H1 (cell line): ENCODE data around the gene ASB6.

Experiments
- JUND ChIP-seq: IDR thresholded peaks from 2 replicates; pipeline ENCODE4 v1.6.1; 2011; ENCODE audit warnings: mild to moderate bottlenecking, improper control_type of control experiment, low read length
- POLR2A ChIP-seq, 2 experiments: IDR thresholded peaks; 1 replicate in 1 of 2; 2 replicates in 1 of 2; pipeline ENCODE4 v1.6.1; 2011; ENCODE audit warnings: low read depth in 2 of 2, low read length in 2 of 2, mild to moderate bottlenecking in 2 of 2; ENCODE audit errors: control extremely low read depth in 1 of 2
- POLR2AphosphoS5 ChIP-seq: IDR thresholded peaks from 2 replicates; pipeline ENCODE4 v1.6.1; 2011; ENCODE audit warnings: low read depth, low read length
- RBBP5 ChIP-seq: IDR thresholded peaks from 2 replicates; pipeline ENCODE4 v1.7.1; 2012; ENCODE audit warnings: low read depth, mild to moderate bottlenecking, inconsistent platforms, low read length, moderate library complexity, borderline replicate concordance
- RXRA ChIP-seq: IDR thresholded peaks from 2 replicates; pipeline ENCODE4 v1.6.1; 2011; ENCODE audit warnings: low read depth, mild to moderate bottlenecking, low read length, moderate library complexity; ENCODE audit not compliant: insufficient read depth
- TF ChIP-seq, protein P1 (sequence below), 3 experiments: IDR thresholded peaks; 1 replicate in 2 of 3; 2 replicates in 1 of 3; pipeline versions ENCODE4 v1.5.1 to v1.6.1; 2011; ENCODE audit warnings: low read length in 3 of 3, mild to moderate bottlenecking in 3 of 3, inconsistent platforms in 2 of 3, low read depth in 1 of 3, moderate library complexity in 1 of 3; ENCODE audit not compliant: insufficient read depth in 1 of 3; ENCODE audit errors: control extremely low read depth in 1 of 3
- TF ChIP-seq, protein P2 (sequence below): IDR thresholded peaks from 2 replicates; pipeline ENCODE4 v1.6.1; 2012; ENCODE audit warnings: inconsistent platforms
- TF ChIP-seq, protein P3 (sequence below): IDR thresholded peaks from 2 replicates; pipeline ENCODE4 v1.6.1; 2012; ENCODE audit warnings: low read length, inconsistent platforms

DNA sequence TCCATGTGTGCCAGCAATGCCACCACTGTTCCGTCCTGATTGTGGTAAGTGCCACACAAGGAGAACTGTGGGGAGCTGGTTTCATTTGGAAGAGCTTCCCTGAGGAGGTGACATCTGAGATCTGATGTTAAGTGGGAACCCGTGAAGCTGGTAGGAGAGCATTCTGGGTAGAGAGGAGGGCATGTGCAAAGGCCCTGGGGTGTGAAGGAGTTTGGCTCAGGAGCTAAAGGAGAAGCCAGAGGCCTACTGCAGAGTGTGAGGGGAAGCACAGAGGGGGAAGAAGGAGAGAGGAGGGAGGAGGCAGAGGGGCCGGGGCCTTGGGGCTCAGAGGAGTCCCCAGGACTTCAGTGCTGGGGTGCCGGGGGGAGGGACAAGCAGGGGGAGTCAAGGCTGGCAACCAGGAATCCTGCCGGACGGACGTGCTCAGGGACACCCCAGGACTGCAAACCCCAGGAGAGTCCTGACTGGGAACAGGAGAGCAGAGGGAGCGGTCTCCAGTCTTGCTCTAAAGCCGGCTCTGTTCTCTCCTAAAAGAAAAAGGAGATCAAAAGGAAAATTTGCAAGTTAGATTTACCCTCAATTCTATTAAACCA, 40.8 kb downstream of the ASB6 start:
- no peak for TF ChIP-seq RBBP5
- no peak for TF ChIP-seq JUND
- TF ChIP-seq POLR2AphosphoS5, result no peak
- no peak for TF ChIP-seq RXRA
- TF ChIP-seq, protein P1, sequence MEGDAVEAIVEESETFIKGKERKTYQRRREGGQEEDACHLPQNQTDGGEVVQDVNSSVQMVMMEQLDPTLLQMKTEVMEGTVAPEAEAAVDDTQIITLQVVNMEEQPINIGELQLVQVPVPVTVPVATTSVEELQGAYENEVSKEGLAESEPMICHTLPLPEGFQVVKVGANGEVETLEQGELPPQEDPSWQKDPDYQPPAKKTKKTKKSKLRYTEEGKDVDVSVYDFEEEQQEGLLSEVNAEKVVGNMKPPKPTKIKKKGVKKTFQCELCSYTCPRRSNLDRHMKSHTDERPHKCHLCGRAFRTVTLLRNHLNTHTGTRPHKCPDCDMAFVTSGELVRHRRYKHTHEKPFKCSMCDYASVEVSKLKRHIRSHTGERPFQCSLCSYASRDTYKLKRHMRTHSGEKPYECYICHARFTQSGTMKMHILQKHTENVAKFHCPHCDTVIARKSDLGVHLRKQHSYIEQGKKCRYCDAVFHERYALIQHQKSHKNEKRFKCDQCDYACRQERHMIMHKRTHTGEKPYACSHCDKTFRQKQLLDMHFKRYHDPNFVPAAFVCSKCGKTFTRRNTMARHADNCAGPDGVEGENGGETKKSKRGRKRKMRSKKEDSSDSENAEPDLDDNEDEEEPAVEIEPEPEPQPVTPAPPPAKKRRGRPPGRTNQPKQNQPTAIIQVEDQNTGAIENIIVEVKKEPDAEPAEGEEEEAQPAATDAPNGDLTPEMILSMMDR (IDR thresholded peaks at IDR 0.05; ENCODE audit: control extremely low read depth in 1 of 3, insufficient read depth in 1 of 3, low read depth in 1 of 3, low read length in 3 of 3), result no peak
- TF ChIP-seq, protein P2, sequence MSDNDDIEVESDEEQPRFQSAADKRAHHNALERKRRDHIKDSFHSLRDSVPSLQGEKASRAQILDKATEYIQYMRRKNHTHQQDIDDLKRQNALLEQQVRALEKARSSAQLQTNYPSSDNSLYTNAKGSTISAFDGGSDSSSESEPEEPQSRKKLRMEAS, result no peak
- TF ChIP-seq POLR2A (IDR thresholded peaks at IDR 0.05; ENCODE audit: control extremely low read depth in 1 of 2, low read depth in 2 of 2, low read length in 2 of 2), result no peak
- TF ChIP-seq, protein P3, sequence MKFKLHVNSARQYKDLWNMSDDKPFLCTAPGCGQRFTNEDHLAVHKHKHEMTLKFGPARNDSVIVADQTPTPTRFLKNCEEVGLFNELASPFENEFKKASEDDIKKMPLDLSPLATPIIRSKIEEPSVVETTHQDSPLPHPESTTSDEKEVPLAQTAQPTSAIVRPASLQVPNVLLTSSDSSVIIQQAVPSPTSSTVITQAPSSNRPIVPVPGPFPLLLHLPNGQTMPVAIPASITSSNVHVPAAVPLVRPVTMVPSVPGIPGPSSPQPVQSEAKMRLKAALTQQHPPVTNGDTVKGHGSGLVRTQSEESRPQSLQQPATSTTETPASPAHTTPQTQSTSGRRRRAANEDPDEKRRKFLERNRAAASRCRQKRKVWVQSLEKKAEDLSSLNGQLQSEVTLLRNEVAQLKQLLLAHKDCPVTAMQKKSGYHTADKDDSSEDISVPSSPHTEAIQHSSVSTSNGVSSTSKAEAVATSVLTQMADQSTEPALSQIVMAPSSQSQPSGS, result no peak
